PFSK-1 (cell line): ENCODE data around the gene MUC4.

Experiments used
- FOXP2 ChIP-seq: optimal IDR thresholded peaks from 2 replicates; pipeline ENCODE3; 2011; ENCODE audit warnings: borderline replicate concordance, control low read depth, inconsistent platforms; ENCODE audit not compliant: insufficient read depth; ENCODE audit errors: extremely low read length, extremely low read depth
- POLR2AphosphoS5 ChIP-seq: IDR thresholded peaks from 2 replicates; pipeline ENCODE4 v1.6.1; 2012; ENCODE audit warnings: low read depth, mild to moderate bottlenecking, control low read depth, low read length, moderate library complexity
- REST ChIP-seq, 2 experiments: IDR thresholded peaks; 2 replicates each; pipeline versions ENCODE4 v1.6.1 to v1.8.0; 2011 to 2012; ENCODE audit warnings: low read depth in 2 of 2, low read length in 2 of 2, control low read depth in 1 of 2, inconsistent platforms in 1 of 2, mild to moderate bottlenecking in 1 of 2, moderate library complexity in 1 of 2; ENCODE audit not compliant: insufficient read depth in 1 of 2
- SIN3A ChIP-seq: IDR thresholded peaks from 2 replicates; pipeline ENCODE4 v1.6.1; 2012; ENCODE audit warnings: mild to moderate bottlenecking, low read length, moderate library complexity, borderline replicate concordance; ENCODE audit not compliant: insufficient read depth
- TAF1 ChIP-seq: IDR thresholded peaks from 2 replicates; pipeline ENCODE4 v1.6.1; 2012; ENCODE audit warnings: low read length, control low read depth, borderline replicate concordance; ENCODE audit not compliant: insufficient read depth

- no peak for TF ChIP-seq REST (IDR thresholded peaks at IDR 0.05; ENCODE audit: insufficient read depth in 1 of 2, low read depth in 2 of 2, low read length in 2 of 2)
- TF ChIP-seq SIN3A = no peak
- TF ChIP-seq TAF1 = no peak
- TF ChIP-seq POLR2AphosphoS5 = no peak
- no peak for TF ChIP-seq FOXP2
These were observed 111.4 kb downstream of the MUC4 start for GRCh38 chr3:195700319-195700718.
